HG02610 (cell line): ENCODE data around the gene MBTPS1.

Experiments
- ATAC-seq: cut with Tn5 transposase; IDR thresholded peaks from one replicate; pipeline ENCODE4 v1.9.1; 2021; ENCODE audit warnings: mild to moderate bottlenecking, moderate library complexity; ENCODE audit not compliant: unreplicated experiment

The MBTPS1 gene

GRCh38 chr16:84104231-84104630 is 12.5 kb downstream of the MBTPS1 start:
- ATAC-seq = no peak

DNA sequence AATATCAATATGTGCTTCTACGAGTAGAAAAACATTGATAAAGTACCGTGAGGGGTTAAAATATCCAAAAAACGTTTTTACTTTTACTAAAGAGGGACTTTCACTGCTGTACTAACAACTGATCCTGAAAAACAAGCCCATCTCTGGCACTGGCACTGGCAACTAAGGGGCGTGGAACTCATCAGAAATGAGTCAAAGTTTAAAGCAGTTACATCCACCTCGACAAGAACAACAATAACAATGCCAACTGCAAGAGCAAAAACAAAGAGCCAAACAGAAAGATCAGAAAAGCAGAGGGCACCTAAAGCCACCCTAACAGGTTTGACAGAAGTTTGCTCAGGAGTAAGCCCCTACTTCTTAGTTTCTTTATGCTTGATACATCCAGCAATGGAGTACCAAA is 13.1 kb downstream of the MBTPS1 start:
- ATAC-seq = no peak

DNA sequence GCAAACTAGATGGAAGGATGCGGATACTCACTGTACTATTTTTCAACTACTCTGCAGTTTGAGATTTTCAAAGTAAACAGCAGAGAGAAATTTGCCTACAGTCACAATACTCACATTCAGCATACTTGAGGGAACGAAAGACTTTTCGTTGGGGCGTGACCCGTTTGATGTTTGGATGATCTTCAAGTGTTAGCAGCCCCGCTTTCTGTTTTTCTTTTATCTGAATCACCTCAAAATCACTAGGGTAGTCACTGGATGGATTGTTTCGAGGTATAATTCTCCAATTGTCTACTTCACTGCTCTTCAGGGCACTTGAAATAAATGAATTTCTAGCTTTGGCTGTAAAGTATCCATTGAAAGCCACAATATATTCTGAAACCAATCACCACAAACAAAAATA is 17.8 kb downstream of the MBTPS1 start:
- ATAC-seq = no peak

GRCh38 chr16:84096447-84097005 is 20.2 kb downstream of the MBTPS1 start:
- no peak for ATAC-seq

GRCh38 chr16:84095466-84095865 is 21.3 kb downstream of the MBTPS1 start:
- ATAC-seq = no peak

DNA sequence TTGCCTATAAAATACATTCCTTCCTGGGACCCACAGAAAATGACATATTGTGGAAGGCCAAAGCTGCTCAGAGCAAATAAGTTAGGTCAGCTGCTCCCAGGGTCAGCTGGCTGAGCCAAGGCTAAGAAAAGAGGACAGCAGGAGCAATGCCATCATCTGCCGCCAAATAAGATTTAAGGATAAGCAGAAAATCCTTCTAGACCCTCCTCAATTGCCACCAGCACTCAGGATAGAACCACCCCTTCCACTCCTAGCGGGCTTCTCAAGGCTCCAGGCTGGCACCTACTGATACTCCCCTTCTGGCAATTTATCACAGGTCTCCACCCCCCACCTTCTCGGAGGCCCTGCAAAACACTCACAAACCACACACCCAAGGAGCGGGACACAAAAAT is 22.9 kb downstream of the MBTPS1 start:
- no peak for ATAC-seq

GRCh38 chr16:84093120-84093878 is 23.4 kb downstream of the MBTPS1 start:
- no peak for ATAC-seq

GRCh38 chr16:84091460-84091859 is 25.3 kb downstream of the MBTPS1 start:
- no peak for ATAC-seq

- no peak for ATAC-seq
Measured at GRCh38 chr16:84090211-84090610, 26.5 kb downstream of the MBTPS1 start.

GRCh38 chr16:84088695-84089395 is 27.9 kb downstream of the MBTPS1 start:
- peak; percentile 82 for ATAC-seq

GRCh38 chr16:84087466-84088151 is 29.1 kb downstream of the MBTPS1 start:
- no peak for ATAC-seq

- ATAC-seq = no peak
Measured at GRCh38 chr16:84087001-84087400, 29.7 kb downstream of the MBTPS1 start.

GRCh38 chr16:84086341-84086740 is 30.4 kb downstream of the MBTPS1 start:
- ATAC-seq = no peak

DNA sequence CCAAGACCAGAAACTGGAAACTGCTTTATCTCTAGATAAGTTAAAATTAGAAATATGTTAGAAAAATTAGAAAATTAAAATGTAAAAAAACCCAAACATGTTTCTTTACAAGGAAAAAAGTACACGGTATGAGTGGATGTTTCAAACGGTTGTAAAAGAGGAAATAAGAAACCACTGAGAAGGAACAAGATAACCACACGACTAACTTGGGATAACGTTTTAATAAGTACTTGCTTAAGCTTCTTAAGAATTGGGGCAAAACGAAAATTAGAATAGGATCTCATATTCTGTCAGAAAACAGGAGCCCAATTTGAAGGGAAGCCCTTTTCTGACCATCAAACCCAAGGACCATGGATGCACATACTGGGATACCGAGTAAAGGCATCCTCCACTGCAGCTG is 31.0 kb downstream of the MBTPS1 start:
- no peak for ATAC-seq

- ATAC-seq = no peak
Measured at GRCh38 chr16:84085271-84085667, 31.5 kb downstream of the MBTPS1 start.

DNA sequence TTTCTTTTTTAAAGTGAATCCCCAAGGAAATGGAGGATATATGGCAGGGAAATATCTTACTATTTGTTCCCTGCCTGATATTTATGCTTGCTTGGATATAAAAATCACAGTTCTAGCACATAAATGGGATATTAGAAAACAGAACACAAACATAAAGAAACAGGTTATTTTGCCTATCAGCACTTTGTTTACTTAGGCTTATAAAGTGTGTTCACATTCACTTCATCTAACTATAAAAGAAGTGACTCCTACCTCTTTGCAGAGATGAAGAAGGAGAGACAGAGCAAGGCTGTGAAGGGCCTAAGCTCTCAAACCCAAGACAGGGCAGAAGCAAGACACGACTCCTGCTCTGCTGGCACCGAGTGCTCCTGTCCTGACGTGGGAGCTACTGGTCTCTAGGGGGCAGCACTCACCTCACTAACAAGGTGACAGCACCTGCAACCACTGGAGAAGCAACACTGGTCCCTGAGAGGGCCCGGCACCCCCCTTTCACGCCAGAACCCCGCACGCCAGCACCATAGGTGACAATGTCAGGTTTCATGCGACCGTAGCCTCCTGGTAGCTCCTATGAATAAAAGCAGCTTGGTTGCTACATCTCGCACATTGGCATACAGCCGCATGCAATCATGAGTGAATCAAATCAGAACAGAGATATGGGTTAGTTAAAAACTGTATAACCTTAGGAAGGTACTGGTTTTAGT is 32.0 kb downstream of the MBTPS1 start:
- ATAC-seq = no peak

DNA sequence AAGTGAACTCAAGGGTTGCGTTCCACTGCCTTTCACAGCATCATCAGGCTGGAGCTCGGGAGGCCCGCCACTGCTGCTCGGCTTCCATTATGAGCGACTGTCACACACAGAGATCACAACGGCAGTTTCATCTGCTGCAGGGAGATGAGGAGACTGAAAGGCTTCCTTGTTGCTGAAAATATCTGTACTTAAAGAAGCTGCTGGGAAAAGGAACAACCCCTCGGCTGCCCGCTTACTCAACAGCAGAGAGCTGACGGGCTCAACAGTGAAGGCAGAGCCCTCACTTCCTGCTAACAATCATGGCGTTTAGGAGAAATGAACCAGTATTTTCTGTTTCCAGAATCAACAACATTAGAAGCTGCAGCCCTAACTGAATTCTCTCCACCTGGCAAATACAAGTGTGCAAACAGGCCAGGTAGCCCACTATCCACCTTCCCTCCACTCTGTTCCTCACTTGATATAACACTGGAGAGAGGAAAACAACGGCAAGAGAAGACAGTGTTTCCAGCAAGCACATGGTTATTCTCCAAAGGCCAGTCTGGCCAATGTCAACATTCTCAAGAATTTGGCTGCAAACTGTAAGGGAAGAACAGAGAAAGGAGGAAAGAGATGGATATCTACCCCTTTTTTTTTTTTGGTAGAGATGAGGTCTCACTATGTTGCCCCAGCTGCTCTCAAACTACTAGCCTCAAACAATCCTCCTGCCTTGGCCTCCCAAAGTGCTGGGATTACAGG is 33.7 kb downstream of the MBTPS1 start:
- ATAC-seq = no peak

DNA sequence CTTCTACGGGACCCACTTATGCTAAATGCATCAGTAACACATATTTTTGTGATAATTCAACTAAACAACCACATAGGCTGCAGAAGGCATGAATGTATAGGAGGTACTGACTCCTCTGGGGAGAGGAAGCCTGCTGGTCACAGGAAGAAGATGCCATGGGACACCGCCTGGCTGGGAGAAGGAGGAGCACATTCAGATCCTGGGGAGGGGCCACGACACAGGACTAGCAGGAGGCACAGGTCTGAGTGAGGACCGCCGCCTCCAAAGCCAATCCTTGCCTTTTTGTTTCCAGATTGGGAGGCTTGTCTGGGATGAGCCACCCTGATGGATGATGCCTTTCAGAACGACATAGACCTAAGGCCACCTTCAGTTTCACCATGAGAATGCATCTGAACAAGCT is 34.6 kb downstream of the MBTPS1 start:
- no peak for ATAC-seq

- no peak for ATAC-seq
Measured at GRCh38 chr16:84081446-84081989, 35.2 kb downstream of the MBTPS1 start.

GRCh38 chr16:84080813-84081212 is 35.9 kb downstream of the MBTPS1 start:
- no peak for ATAC-seq
